ENCODE measurements around the gene PECR.

The PECR gene

GRCh38 chr2:216070195-216070594, 11.4 kb downstream of the PECR start:
- DNase-seq = no peak

GRCh38 chr2:216069028-216069427, 12.6 kb downstream of the PECR start:
- no peak for DNase-seq

GRCh38 chr2:216066230-216066629, 15.4 kb downstream of the PECR start:
- no peak for DNase-seq

- DNase-seq = no peak
Observed at GRCh38 chr2:216064665-216065064, 16.9 kb downstream of the PECR start.

- no peak for DNase-seq
Observed at GRCh38 chr2:216064014-216064630, 17.5 kb downstream of the PECR start.

- no peak for DNase-seq
Observed at GRCh38 chr2:216059233-216059834, 22.3 kb downstream of the PECR start.

GRCh38 chr2:216057688-216058193, 23.9 kb downstream of the PECR start:
- peak; percentile 78 to 82 for DNase-seq

- DNase-seq = peak in 1 of 2 donors; percentile 15
Observed at GRCh38 chr2:216056739-216057138, 24.9 kb downstream of the PECR start.

GRCh38 chr2:216055680-216056079, 25.9 kb downstream of the PECR start:
- no peak for DNase-seq

- DNase-seq = no peak
Observed at GRCh38 chr2:216052420-216052819, 29.2 kb downstream of the PECR start.

GRCh38 chr2:216051350-216051749, 30.3 kb downstream of the PECR start:
- no peak for DNase-seq

- no peak for DNase-seq
Observed at GRCh38 chr2:216049452-216049851, 32.2 kb downstream of the PECR start.

GRCh38 chr2:216047397-216047796, 34.2 kb downstream of the PECR start:
- no peak for DNase-seq

GRCh38 chr2:216044883-216045486, 36.6 kb downstream of the PECR start:
- DNase-seq = no peak

GRCh38 chr2:216043949-216044348, 37.7 kb downstream of the PECR start:
- no peak for DNase-seq

- no peak for DNase-seq
Observed at GRCh38 chr2:216041438-216041837, 40.2 kb downstream of the PECR start.

GRCh38 chr2:216039918-216040317, 41.7 kb downstream of the PECR start:
- no peak for DNase-seq

- DNase-seq = peak; percentile 74 to 76
Observed at GRCh38 chr2:216034065-216034464, 47.5 kb downstream of the PECR start.

- DNase-seq = no peak
Observed at GRCh38 chr2:216033403-216033802, 48.2 kb downstream of the PECR start.

- no peak for DNase-seq
Observed at GRCh38 chr2:216031960-216032689, 49.5 kb downstream of the PECR start.

- DNase-seq = no peak
Observed at GRCh38 chr2:216030216-216030615, 51.4 kb downstream of the PECR start.

GRCh38 chr2:216029416-216030129, 52.0 kb downstream of the PECR start:
- no peak for DNase-seq

All from inflammatory macrophage (primary cell).